ENCODE measurements around the gene SND1.

DNA sequence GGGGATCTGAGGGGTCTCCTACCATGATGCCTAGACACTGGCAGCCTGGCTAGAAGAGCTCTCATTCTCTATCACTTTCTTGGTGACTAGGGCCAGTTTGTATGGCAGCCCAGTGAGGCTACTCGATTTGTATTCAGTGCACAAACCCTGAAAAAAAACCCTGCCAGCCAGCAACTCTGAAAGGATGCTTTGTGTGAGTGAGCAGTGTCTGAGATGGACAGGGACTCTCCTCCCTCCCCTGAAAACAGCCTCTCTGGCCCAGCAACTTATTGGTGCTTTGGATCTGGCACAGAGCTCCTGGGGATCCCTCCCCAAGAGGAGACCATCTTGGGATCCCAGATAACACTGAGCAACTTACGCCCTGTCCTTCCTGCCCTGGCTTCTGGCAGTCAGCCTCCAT lies 390.0 kb downstream of the SND1 start:
- TF ChIP-seq CTCF (IDR thresholded peaks at IDR 0.05) (no peak), POLR2A (IDR thresholded peaks at IDR 0.05) (no peak), POLR2AphosphoS5 (IDR thresholded peaks at IDR 0.05; ENCODE audit: insufficient read depth in 1 of 2, low read depth in 1 of 2) (no peak)

All from vagina (tissue), 2 donors.